Ascending aorta (tissue), 2 donors: ENCODE measurements around the gene SZRD1. TPM values are rescaled to one million over a fixed set of nuclear protein-coding genes. Genes with fewer than 3 reads are reported as not detected.

Experiments
- DNase-seq, 2 donors: peaks; one replicate each; pipeline ENCODE4 v3.0.0-alpha.2; 2019; ENCODE audit warnings: low spot score in 2 of 2
- H3K27ac ChIP-seq, 2 donors: fragments of 200-600 bp; sonication (generic); one replicate each; pipeline ENCODE4 v1.5.1; 2016 to 2017; ENCODE audit warnings: mild to moderate bottlenecking in 1 of 2
- H3K27me3 ChIP-seq: fragments of 200-600 bp; sonication (generic); one replicate; pipeline ENCODE4 v1.5.1; 2017
- H3K36me3 ChIP-seq, 2 donors: fragments of 200-600 bp; sonication (generic); one replicate each; pipeline ENCODE4 v1.5.1; 2016
- H3K4me1 ChIP-seq, 2 donors: fragments of 200-600 bp; sonication (generic); one replicate each; pipeline ENCODE4 v1.5.1; 2016 to 2017; ENCODE audit warnings: mild to moderate bottlenecking in 1 of 2
- H3K4me3 ChIP-seq, 2 donors: fragments of 200-600 bp; sonication (generic); one replicate each; pipeline ENCODE4 v1.5.1; 2016 to 2017; ENCODE audit warnings: mild to moderate bottlenecking in 1 of 2
- H3K9me3 ChIP-seq, 2 donors: fragments of 200-600 bp; sonication (generic); one replicate each; pipeline ENCODE4 v1.5.1; 2016
- CTCF ChIP-seq, 3 experiments: fragments of 200-600 bp in 2 of 3; fragments of 450-650 bp in 1 of 3; sonication (generic) in 2 of 3; IDR thresholded peaks; one replicate each; pipeline ENCODE4 v1.5.1; 2016 to 2019; ENCODE audit warnings: antibody characterized with exemption in 3 of 3, mild to moderate bottlenecking in 1 of 3, moderate library complexity in 1 of 3
- intact Hi-C: fragments of 100-400 bp; cut with DNase I; formaldehyde crosslinking; loops from one replicate; pipeline ENCODE4 v1.15.1; 2023
- total RNA-seq: library from RNA; depleted of rRNA; stranded (reverse); fragments of >200 nt; gene quantifications from one replicate; pipeline ENCODE4 v1.1.0, GENCODE V29; 2016

The SZRD1 gene
- total RNA-seq, 1 donor from 2014 or later, result 106 TPM

GRCh38 chr1:16392740-16393569, 25.9 kb downstream of the SZRD1 start:
- no peak for TF ChIP-seq CTCF (IDR thresholded peaks at IDR 0.05)
- no peaks in the 10 kb centered on the region for H3K9me3 ChIP-seq
- H3K4me1 ChIP-seq, result peaks cover 7 to 60% of the 10 kb centered on the region in 2 donors
- intact Hi-C loops, result no loop called here
- no peaks in the 10 kb centered on the region for H3K27me3 ChIP-seq
- DNase-seq, result no peak
- H3K4me3 ChIP-seq, result no peak overlapping the region
- peak overlapping the region; percentile 7 to 43 for H3K27ac ChIP-seq
- peaks cover 15 to 45% of the 10 kb centered on the region in 2 donors for H3K36me3 ChIP-seq

- no peak overlapping the region for H3K4me3 ChIP-seq
Measured at GRCh38 chr1:16393570-16394521, 26.8 kb downstream of the SZRD1 start.

GRCh38 chr1:16394977-16395376, 27.9 kb downstream of the SZRD1 start:
- intact Hi-C loops, result no loop called here

More at GRCh38 chr1:16393570-16394521, 26.8 kb downstream of the SZRD1 start:
- intact Hi-C loops, result no loop called here
- Histone ChIP-seq H3K27ac (peak overlapping the region; percentile 7 to 27), H3K36me3 (peaks cover 15 to 54% of the 10 kb centered on the region in 2 donors), H3K4me1 (peaks cover 5 to 52% of the 10 kb centered on the region in 2 donors), H3K27me3 (no peaks in the 10 kb centered on the region), H3K9me3 (no peaks in the 10 kb centered on the region)
- TF ChIP-seq CTCF (IDR thresholded peaks at IDR 0.05), result no peak
- no peak for DNase-seq

GRCh38 chr1:16396591-16396990, 29.5 kb downstream of the SZRD1 start:
- Histone ChIP-seq H3K4me1 (peaks cover 3 to 36% of the 10 kb centered on the region in 2 donors), H3K9me3 (no peaks in the 10 kb centered on the region), H3K27me3 (no peaks in the 10 kb centered on the region), H3K4me3 (no peak overlapping the region), H3K27ac (peak overlapping the region; percentile 14 to 31), H3K36me3 (peaks cover 15 to 60% of the 10 kb centered on the region in 2 donors)
- TF ChIP-seq CTCF (IDR thresholded peaks at IDR 0.05), result no peak
- intact Hi-C loops, result no loop called here
- no peak for DNase-seq

More at GRCh38 chr1:16394977-16395376, 27.9 kb downstream of the SZRD1 start:
- Histone ChIP-seq H3K9me3 (no peaks in the 10 kb centered on the region), H3K27me3 (no peaks in the 10 kb centered on the region), H3K27ac (no peak overlapping the region), H3K4me3 (no peak overlapping the region), H3K36me3 (peaks cover 15 to 60% of the 10 kb centered on the region in 2 donors), H3K4me1 (peaks cover 5 to 51% of the 10 kb centered on the region in 2 donors)
- no peak for DNase-seq
- TF ChIP-seq CTCF (IDR thresholded peaks at IDR 0.05), result no peak

GRCh38 chr1:16397120-16397519, 30.1 kb downstream of the SZRD1 start:
- TF ChIP-seq CTCF (IDR thresholded peaks at IDR 0.05), result no peak
- intact Hi-C loops, result no loop called here
- H3K36me3 ChIP-seq, result peaks cover 15 to 60% of the 10 kb centered on the region in 2 donors
- H3K27ac ChIP-seq, result peak overlapping the region; percentile 14 to 47
- H3K27me3 ChIP-seq, result no peaks in the 10 kb centered on the region
- H3K4me3 ChIP-seq, result no peak overlapping the region
- H3K4me1 ChIP-seq, result peaks cover 0 to 30% of the 10 kb centered on the region in 2 donors
- no peaks in the 10 kb centered on the region for H3K9me3 ChIP-seq
- no peak for DNase-seq
